ENCODE results near the gene ARX.

ARX gene

GRCh38 chrX:25016361-25016671, 551 bp upstream of the ARX start:
- DNase-seq = no peak

- DNase-seq = no peak
These were observed 1.4 kb downstream of the ARX start for GRCh38 chrX:25014366-25014838.

GRCh38 chrX:25013632-25014365, 2.0 kb downstream of the ARX start:
- DNase-seq = no peak

- no peak for DNase-seq
These were observed 2.8 kb downstream of the ARX start for GRCh38 chrX:25012793-25013631.

- no peak for DNase-seq
These were observed 3.4 kb downstream of the ARX start for GRCh38 chrX:25012433-25012735.

- no peak for DNase-seq
These were observed 4.0 kb downstream of the ARX start for GRCh38 chrX:25011589-25012432.

- DNase-seq = no peak
These were observed 4.8 kb downstream of the ARX start for GRCh38 chrX:25010784-25011588.

- DNase-seq = no peak
These were observed 6.4 kb downstream of the ARX start for GRCh38 chrX:25009407-25009806.

- DNase-seq = no peak
These were observed 8.4 kb downstream of the ARX start for GRCh38 chrX:25007059-25008053.

GRCh38 chrX:25006586-25007058, 9.1 kb downstream of the ARX start:
- DNase-seq = no peak

GRCh38 chrX:25005382-25006185, 10.2 kb downstream of the ARX start:
- no peak for DNase-seq

GRCh38 chrX:25005034-25005381, 10.8 kb downstream of the ARX start:
- no peak for DNase-seq

GRCh38 chrX:25004485-25005032, 11.2 kb downstream of the ARX start:
- no peak for DNase-seq

- no peak for DNase-seq
These were observed 11.7 kb downstream of the ARX start for GRCh38 chrX:25004040-25004439.

GRCh38 chrX:25003066-25003849, 12.5 kb downstream of the ARX start:
- no peak for DNase-seq

- no peak for DNase-seq
These were observed 13.1 kb downstream of the ARX start for GRCh38 chrX:25002661-25003020.

- DNase-seq = no peak
These were observed 13.7 kb downstream of the ARX start for GRCh38 chrX:25001808-25002660.

- no peak for DNase-seq
These were observed 16.3 kb downstream of the ARX start for GRCh38 chrX:24999511-24999910.

Measured in NCI-H2227 treated with DMSO at 0.1 percent for 48 hours (cell line).